ENCODE results near the gene RPS6KA5. TPM values are rescaled to one million over a fixed set of nuclear protein-coding genes. Genes with fewer than 3 reads are reported as not detected.

The RPS6KA5 gene
- total RNA-seq, 1 donor: 5.4 TPM

Small RNAs within 50 kb of the gene (small RNA-seq; reads per million reads assigned to genes)
- not detected for gene RNU7-30P

Other genes with a start within 250 kb of the RPS6KA5 start
- gene TTC7B, start 244.2 kb downstream of the RPS6KA5 start, total RNA-seq: 26.1 TPM
- gene DGLUCY, start 53.4 kb upstream of the RPS6KA5 start, total RNA-seq: 97.5 TPM
- gene GPR68, start 184.1 kb upstream of the RPS6KA5 start, total RNA-seq: 0.81 TPM